Panc1 (cell line): ENCODE measurements around the gene SLC19A2. TPM values are rescaled to one million over a fixed set of nuclear protein-coding genes. Genes with fewer than 3 reads are reported as not detected.

Source experiments
- ATAC-seq: fragments of 200-7000 bp; cut with Tn5 transposase; 2 replicates; pipeline ENCODE4 v1.9.1; 2020; ENCODE audit warnings: mild to moderate bottlenecking, moderate library complexity
- BruUV-seq: library from RNA; stranded (reverse); fragments of 400-500 nt; replicated peaks from 2 replicates; lab custom pipeline; 2021; lab: Mats Ljungman, UMichigan
- CTCF ChIA-PET: fragments of 300-600 bp; sonication (Branson Sonifier 250); formaldehyde crosslinking; loops from one replicate; lab custom pipeline; 2022; ENCODE audit warnings: antibody characterized with exemption; lab: Charles Lee
- POLR2A ChIA-PET: fragments of 300-600 bp; sonication (Branson Sonifier 250); formaldehyde crosslinking; loops from one replicate; lab custom pipeline; 2022; ENCODE audit warnings: antibody characterized with exemption; lab: Charles Lee
- DNase-seq: peaks from one replicate; pipeline ENCODE4 v3.0.0-alpha.2; 2010; ENCODE audit warnings: low read depth, low spot score
- H3K27ac ChIP-seq: 2 replicates; pipeline ENCODE4 v1.5.1; 2011; ENCODE audit warnings: mild to moderate bottlenecking, low read length, inconsistent platforms
- H3K27me3 ChIP-seq: fragments of 200-500 bp; sonication (Bioruptor generic); 2 replicates; pipeline ENCODE4 v1.6.0; 2014; ENCODE audit warnings: low read length, inconsistent platforms; ENCODE audit not compliant: control insufficient read depth, insufficient read depth
- H3K36me3 ChIP-seq: fragments of 200-500 bp; sonication (Bioruptor generic); 2 replicates; pipeline ENCODE4 v1.5.1; 2014; ENCODE audit warnings: inconsistent platforms, mild to moderate bottlenecking, low read length, moderate library complexity; ENCODE audit not compliant: control insufficient read depth, insufficient read depth
- H3K4me1 ChIP-seq: 2 replicates; pipeline ENCODE4 v1.5.1; 2011; ENCODE audit warnings: inconsistent platforms, mild to moderate bottlenecking, low read length, moderate library complexity; ENCODE audit not compliant: control insufficient read depth, insufficient read depth
- H3K4me3 ChIP-seq, 2 experiments: 2 replicates each; pipeline ENCODE4 v1.5.1; 2011 to 2012; ENCODE audit warnings: low read depth in 2 of 2, low read length in 2 of 2, mild to moderate bottlenecking in 2 of 2, inconsistent platforms in 1 of 2, moderate library complexity in 1 of 2
- H3K9me3 ChIP-seq: fragments of 200-500 bp; sonication (Bioruptor generic); 2 replicates; pipeline ENCODE4 v1.5.1; 2014; ENCODE audit warnings: low read depth, mild to moderate bottlenecking, inconsistent platforms, low read length, moderate library complexity; ENCODE audit not compliant: control insufficient read depth, insufficient read depth
- CTCF ChIP-seq: fragments of 450-650 bp; IDR thresholded peaks from 2 replicates; pipeline ENCODE4 v1.5.1; 2017; ENCODE audit warnings: mild to moderate bottlenecking
- POLR2AphosphoS5 ChIP-seq: IDR thresholded peaks from 2 replicates; pipeline ENCODE4 v1.6.1; 2012; ENCODE audit warnings: mild to moderate bottlenecking, low read depth, low read length, moderate library complexity
- REST ChIP-seq, 2 experiments: IDR thresholded peaks; 2 replicates each; pipeline ENCODE4 v1.6.1; 2011 to 2012; ENCODE audit warnings: low read depth in 2 of 2, control low read depth in 1 of 2, low read length in 1 of 2, mild to moderate bottlenecking in 1 of 2, moderate library complexity in 1 of 2; ENCODE audit not compliant: insufficient read depth in 1 of 2
- SIN3A ChIP-seq: IDR thresholded peaks from 2 replicates; pipeline ENCODE4 v1.6.1; 2012; ENCODE audit warnings: low read depth, mild to moderate bottlenecking, low read length, moderate library complexity, borderline replicate concordance; ENCODE audit not compliant: insufficient read depth
- TCF7L2 ChIP-seq: IDR thresholded peaks from 2 replicates; pipeline ENCODE4 v1.6.1; 2011; ENCODE audit warnings: mild to moderate bottlenecking, low read depth, low read length, inconsistent platforms
- in situ Hi-C: cut with HindIII; loops from 2 replicates; pipeline ENCODE4 v1.10.0; 2016; ENCODE audit warnings: low sequenced_read_pairs, low pct_unique_long_range_greater_than_20kb
- intact Hi-C: fragments of 100-400 bp; cut with micrococcal nuclease; formaldehyde crosslinking; loops from one replicate; pipeline ENCODE4 v1.10.0; 2022; ENCODE audit not compliant: unreplicated experiment
- total RNA-seq: library from RNA; stranded (reverse); gene quantifications from one replicate; pipeline ENCODE4 v1.2.1, GENCODE V29; 2021; ENCODE audit not compliant: unreplicated experiment

SLC19A2 gene
- total RNA-seq, 1 experiment from 2014 or later: 10.8 TPM

- in situ Hi-C loops: no loop called here
- ATAC-seq: no peak
Measured at GRCh38 chr1:169521226-169521625, 35.5 kb upstream of the SLC19A2 start.

GRCh38 chr1:169517558-169518186, 31.9 kb upstream of the SLC19A2 start:
- Histone ChIP-seq H3K27ac (no peak overlapping the region), H3K27me3 (no peaks in the 10 kb centered on the region; the same call in 1 of the 2 replicates), H3K9me3 (no peaks in the 10 kb centered on the region), H3K36me3 (no peaks in the 10 kb centered on the region), H3K4me3 (no peak overlapping the region), H3K4me1 (no peaks in the 10 kb centered on the region)
- TF ChIP-seq CTCF: no peak
- no peak for TF ChIP-seq REST (IDR thresholded peaks at IDR 0.05; ENCODE audit: insufficient read depth in 1 of 2, low read depth in 2 of 2, low read length in 1 of 2)
- no peak for TF ChIP-seq POLR2AphosphoS5
- TF ChIP-seq TCF7L2: no peak
- no peak for TF ChIP-seq SIN3A
- in situ Hi-C loops (no loop called here), intact Hi-C loops (no loop called here)
- BruUV-seq: no TSS peak
- no peak for DNase-seq
- no peak for ATAC-seq
- ChIA-PET POLR2A (no interaction called here), CTCF (no interaction called here)

More at GRCh38 chr1:169521226-169521625, 35.5 kb upstream of the SLC19A2 start:
- no peak for DNase-seq
- Histone ChIP-seq H3K36me3 (no peaks in the 10 kb centered on the region), H3K9me3 (no peaks in the 10 kb centered on the region), H3K27me3 (no peaks in the 10 kb centered on the region), H3K27ac (no peak overlapping the region), H3K4me1 (no peaks in the 10 kb centered on the region), H3K4me3 (no peak overlapping the region)
- CTCF ChIA-PET: no interaction called here
- BruUV-seq: no TSS peak
- no peak for TF ChIP-seq POLR2AphosphoS5
- TF ChIP-seq TCF7L2: no peak
- no peak for TF ChIP-seq SIN3A
- TF ChIP-seq REST (IDR thresholded peaks at IDR 0.05; ENCODE audit: insufficient read depth in 1 of 2, low read depth in 2 of 2, low read length in 1 of 2): no peak
- no peak for TF ChIP-seq CTCF
- intact Hi-C loops: no loop called here
- POLR2A ChIA-PET: no interaction called here
